ENCODE data around the gene VPS35L. TPM values are rescaled to one million over a fixed set of nuclear protein-coding genes. Genes with fewer than 3 reads are reported as not detected.

VPS35L gene
- total RNA-seq, 1 donor from 2014 or later, result 62.0 TPM

DNA sequence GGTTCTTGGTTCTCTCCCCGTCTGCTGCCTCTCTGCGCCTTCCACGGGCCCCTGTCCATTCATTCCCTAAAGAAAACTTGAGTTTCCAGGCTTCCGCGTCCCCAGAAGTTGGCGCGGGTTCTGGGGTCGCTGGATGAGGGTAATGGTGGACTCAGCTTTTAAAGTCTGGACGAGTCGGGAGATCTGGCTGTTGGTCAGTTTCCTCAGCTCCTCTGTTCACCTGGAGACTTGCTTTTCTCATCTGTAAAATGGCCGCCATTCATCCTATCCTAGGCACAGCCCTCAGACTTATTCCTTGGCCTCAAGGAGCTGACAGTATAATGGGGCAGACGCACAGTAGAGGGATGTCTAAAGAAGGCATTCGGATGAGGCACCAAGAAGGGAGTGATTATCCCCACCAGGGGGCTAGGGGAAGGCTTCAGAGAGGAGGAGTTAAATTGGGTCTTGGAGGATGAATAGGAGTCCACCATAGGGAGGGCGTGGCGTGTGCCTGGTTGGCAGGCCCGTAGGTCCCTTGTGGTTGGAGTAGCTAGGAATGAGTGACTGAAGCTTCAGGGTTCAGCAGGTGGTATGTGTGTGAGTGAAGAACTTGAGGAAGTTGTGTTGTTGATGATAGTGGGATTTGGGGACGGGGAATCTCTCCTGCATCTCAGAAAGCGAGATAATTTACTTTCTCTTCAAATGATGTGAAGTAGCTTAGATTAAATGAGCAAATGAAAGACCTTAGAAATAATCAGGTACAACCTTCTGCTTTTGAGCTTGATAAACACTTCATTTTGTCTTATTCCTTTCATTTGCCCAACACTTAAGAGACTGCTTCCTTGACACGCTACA lies 652 bp downstream of the VPS35L start:
- TF ChIP-seq, protein P1, sequence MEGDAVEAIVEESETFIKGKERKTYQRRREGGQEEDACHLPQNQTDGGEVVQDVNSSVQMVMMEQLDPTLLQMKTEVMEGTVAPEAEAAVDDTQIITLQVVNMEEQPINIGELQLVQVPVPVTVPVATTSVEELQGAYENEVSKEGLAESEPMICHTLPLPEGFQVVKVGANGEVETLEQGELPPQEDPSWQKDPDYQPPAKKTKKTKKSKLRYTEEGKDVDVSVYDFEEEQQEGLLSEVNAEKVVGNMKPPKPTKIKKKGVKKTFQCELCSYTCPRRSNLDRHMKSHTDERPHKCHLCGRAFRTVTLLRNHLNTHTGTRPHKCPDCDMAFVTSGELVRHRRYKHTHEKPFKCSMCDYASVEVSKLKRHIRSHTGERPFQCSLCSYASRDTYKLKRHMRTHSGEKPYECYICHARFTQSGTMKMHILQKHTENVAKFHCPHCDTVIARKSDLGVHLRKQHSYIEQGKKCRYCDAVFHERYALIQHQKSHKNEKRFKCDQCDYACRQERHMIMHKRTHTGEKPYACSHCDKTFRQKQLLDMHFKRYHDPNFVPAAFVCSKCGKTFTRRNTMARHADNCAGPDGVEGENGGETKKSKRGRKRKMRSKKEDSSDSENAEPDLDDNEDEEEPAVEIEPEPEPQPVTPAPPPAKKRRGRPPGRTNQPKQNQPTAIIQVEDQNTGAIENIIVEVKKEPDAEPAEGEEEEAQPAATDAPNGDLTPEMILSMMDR (conservative IDR thresholded peaks at IDR 0.05), result peak; percentile 65
- peaks cover 13% of the 10 kb centered on the region for H3K4me1 Mint-ChIP-seq (ENCODE audit: unreplicated experiment)
- no peaks in the 10 kb centered on the region for H3K27me3 Mint-ChIP-seq
- H3K4me3 Mint-ChIP-seq, result peak overlapping the region; percentile 93
- no peaks in the 10 kb centered on the region for H3K9me3 Mint-ChIP-seq
- no peak for DNase-seq (ENCODE audit: extremely low spot score, unreplicated experiment)
- no peaks in the 10 kb centered on the region for H3K36me3 Mint-ChIP-seq
- peak overlapping the region; percentile 95 for H3K27ac Mint-ChIP-seq

DNA sequence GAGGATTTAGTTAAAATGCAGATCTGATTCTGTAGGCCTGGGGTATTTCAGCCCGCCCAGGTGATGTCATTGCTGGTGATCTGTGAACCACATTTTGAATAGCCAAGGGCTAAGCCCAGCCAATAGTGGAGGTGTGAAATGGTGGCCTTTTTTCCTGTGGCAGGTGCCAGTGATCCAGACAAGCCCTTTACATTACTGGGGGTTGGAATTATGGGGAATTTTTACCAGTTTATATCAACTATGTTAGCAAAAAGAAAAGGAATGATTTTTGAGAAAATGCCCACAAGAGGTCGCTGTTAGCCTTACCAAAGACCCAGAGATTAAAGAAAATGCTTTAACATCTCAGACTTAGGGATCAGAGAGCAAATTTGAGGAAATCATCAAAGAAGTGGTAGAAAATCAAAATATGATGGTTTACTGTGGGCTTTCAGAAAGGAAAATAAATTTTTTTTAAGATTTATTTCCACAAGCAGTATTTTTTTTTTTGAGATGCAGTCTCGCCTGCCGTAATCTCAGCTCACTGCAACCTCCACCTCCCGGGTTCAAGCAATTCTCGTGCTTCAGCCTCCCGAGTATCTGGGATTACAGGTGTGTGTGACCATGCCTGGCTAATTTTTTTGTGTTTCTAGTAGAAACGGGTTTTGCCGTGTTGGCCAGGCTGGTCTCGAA lies 3.9 kb downstream of the VPS35L start:
- no peak for DNase-seq (ENCODE audit: extremely low spot score, unreplicated experiment)
- TF ChIP-seq, protein P1 (conservative IDR thresholded peaks at IDR 0.05), result peak; percentile 88
- Mint-ChIP-seq H3K27ac (no peak overlapping the region), H3K9me3 (no peaks in the 10 kb centered on the region), H3K27me3 (no peaks in the 10 kb centered on the region), H3K4me1 (ENCODE audit: unreplicated experiment) (peaks cover 13% of the 10 kb centered on the region), H3K36me3 (peaks cover 6% of the 10 kb centered on the region), H3K4me3 (no peak overlapping the region)

DNA sequence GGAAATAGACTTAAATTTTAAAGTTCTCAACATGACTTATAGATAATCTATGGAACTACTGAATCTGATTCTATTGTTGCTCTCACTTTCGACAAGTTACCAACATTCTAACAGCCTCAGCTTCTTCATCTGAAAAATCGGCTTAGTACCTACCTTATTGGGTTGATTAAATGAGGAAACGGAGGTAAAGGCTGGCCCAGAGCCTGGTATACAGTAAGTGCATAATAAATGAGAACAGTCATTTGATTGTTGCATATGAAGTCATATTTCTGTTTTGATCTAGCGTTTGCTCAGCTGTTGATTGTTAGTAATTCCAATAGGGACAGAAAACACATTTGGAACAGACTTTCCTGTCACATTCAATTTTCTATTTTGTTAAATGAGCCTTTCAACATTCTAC lies 4.6 kb downstream of the VPS35L start:
- Mint-ChIP-seq H3K27me3 (no peaks in the 10 kb centered on the region), H3K27ac (no peak overlapping the region), H3K36me3 (peaks cover 6% of the 10 kb centered on the region), H3K4me3 (no peak overlapping the region), H3K9me3 (no peaks in the 10 kb centered on the region), H3K4me1 (ENCODE audit: unreplicated experiment) (peaks cover 13% of the 10 kb centered on the region)
- DNase-seq (ENCODE audit: extremely low spot score, unreplicated experiment), result no peak
- TF ChIP-seq, protein P1 (conservative IDR thresholded peaks at IDR 0.05), result no peak

DNA sequence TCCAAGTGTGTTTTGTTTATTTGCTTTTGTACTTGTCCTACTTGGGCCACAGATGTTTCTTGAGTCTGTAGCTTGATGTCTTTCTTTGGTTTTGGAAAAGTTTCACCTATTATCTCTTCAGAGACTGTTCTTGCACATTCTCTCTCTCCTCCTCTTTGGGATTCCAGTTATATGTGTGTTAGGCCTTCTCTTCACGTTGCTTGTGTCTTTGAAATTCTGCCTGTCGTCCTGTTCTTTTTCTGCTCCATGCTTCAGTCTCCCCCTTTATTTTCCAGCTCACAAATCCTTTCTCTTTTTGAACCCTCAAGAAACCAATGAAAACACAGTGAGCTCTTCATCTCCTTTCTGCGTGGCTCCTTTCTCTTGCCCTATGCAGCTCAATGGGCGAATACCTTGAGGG lies 7.9 kb downstream of the VPS35L start:
- Mint-ChIP-seq H3K4me1 (ENCODE audit: unreplicated experiment) (peaks cover 6% of the 10 kb centered on the region), H3K36me3 (peaks cover 11% of the 10 kb centered on the region), H3K9me3 (no peaks in the 10 kb centered on the region), H3K27ac (no peak overlapping the region), H3K4me3 (no peak overlapping the region), H3K27me3 (no peaks in the 10 kb centered on the region)
- DNase-seq (ENCODE audit: extremely low spot score, unreplicated experiment), result no peak
- TF ChIP-seq, protein P1 (conservative IDR thresholded peaks at IDR 0.05), result no peak

DNA sequence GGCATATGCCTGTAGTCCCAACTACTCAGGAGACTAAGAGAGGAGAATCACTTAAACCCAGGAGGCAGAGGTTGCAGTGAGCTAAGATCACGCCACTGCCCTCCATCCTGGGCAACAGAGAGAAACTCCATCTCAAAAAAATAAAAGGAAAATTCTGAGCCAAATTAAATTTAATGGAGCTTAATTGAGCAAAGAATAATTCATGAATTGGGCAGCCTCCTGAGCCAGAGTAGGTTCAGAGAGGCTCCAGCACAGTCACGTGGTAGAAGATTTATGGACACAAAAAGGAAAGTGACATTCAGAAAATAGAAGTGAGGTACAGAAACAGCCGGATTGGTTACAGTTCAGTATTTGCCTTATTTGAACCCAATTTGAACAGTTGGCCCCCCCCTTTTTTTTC lies 10.9 kb downstream of the VPS35L start:
- H3K27ac Mint-ChIP-seq, result no peak overlapping the region
- no peak overlapping the region for H3K4me3 Mint-ChIP-seq
- no peaks in the 10 kb centered on the region for H3K9me3 Mint-ChIP-seq
- TF ChIP-seq, protein P1 (conservative IDR thresholded peaks at IDR 0.05), result no peak
- H3K27me3 Mint-ChIP-seq, result no peaks in the 10 kb centered on the region
- peaks cover 15% of the 10 kb centered on the region for H3K36me3 Mint-ChIP-seq
- no peak for DNase-seq (ENCODE audit: extremely low spot score, unreplicated experiment)
- H3K4me1 Mint-ChIP-seq (ENCODE audit: unreplicated experiment), result no peaks in the 10 kb centered on the region
